Endothelial cell of umbilical vein (primary cell): ENCODE results near the gene IMPG2. TPM values are rescaled to one million over a fixed set of nuclear protein-coding genes. Genes with fewer than 3 reads are reported as not detected.

Source experiments
- BruUV-seq: library from RNA; stranded (reverse); fragments of 400-500 nt; replicated peaks from 2 replicates; lab custom pipeline; 2021; lab: Mats Ljungman, UMichigan
- CTCF ChIA-PET: fragments of 300-600, 350-600 bp; sonication (Branson Sonifier 250); formaldehyde crosslinking; loops from one replicate; lab custom pipeline; 2021; ENCODE audit warnings: antibody characterized with exemption, inconsistent platforms; lab: Charles Lee
- POLR2A ChIA-PET: fragments of 300-600, 350-600 bp; sonication (Branson Sonifier 250); formaldehyde crosslinking; loops from one replicate; lab custom pipeline; 2021; ENCODE audit warnings: antibody characterized with exemption, inconsistent platforms; lab: Charles Lee
- DNase-seq: peaks from one replicate; pipeline ENCODE4 v3.0.0-alpha.2; 2011; ENCODE audit warnings: low read depth, low spot score
- FAIRE-seq: peaks from 2 replicates; lab custom pipeline; 2011; peaks lifted over from hg19 to GRCh38; lab: Jason Lieb, UNC
- H2AFZ ChIP-seq: 2 replicates; pipeline ENCODE4 v1.6.0; 2012; ENCODE audit warnings: low read depth, low read length, control low read depth, inconsistent platforms
- H3K27ac ChIP-seq: 2 replicates; pipeline ENCODE4 v1.5.1; 2011; ENCODE audit warnings: low read depth, mild to moderate bottlenecking, control low read depth, low read length, moderate library complexity; ENCODE audit not compliant: insufficient read depth
- H3K27me3 ChIP-seq, 2 experiments: 2 replicates each; pipeline versions ENCODE4 v1.6.0 to v1.6.1; 2011; ENCODE audit warnings: low read length in 2 of 2, mixed read lengths in 1 of 2; ENCODE audit not compliant: control insufficient read depth in 2 of 2, insufficient read depth in 2 of 2
- H3K36me3 ChIP-seq, 2 experiments: 2 replicates in 1 of 2; 3 replicates in 1 of 2; pipeline ENCODE4 v1.5.1; 2011; ENCODE audit warnings: low read length in 2 of 2, mild to moderate bottlenecking in 1 of 2, moderate library complexity in 1 of 2; ENCODE audit not compliant: control insufficient read depth in 2 of 2, insufficient read depth in 2 of 2; ENCODE audit errors: extremely low read depth in 1 of 2
- H3K4me1 ChIP-seq: 3 replicates; pipeline ENCODE4 v1.5.1; 2011; ENCODE audit warnings: mild to moderate bottlenecking, low read length; ENCODE audit not compliant: control insufficient read depth, insufficient read depth; ENCODE audit errors: extremely low read depth
- H3K4me2 ChIP-seq: 2 replicates; pipeline ENCODE4 v1.6.1; 2011; ENCODE audit warnings: low read length, control low read depth, mixed read lengths; ENCODE audit not compliant: insufficient read depth
- H3K4me3 ChIP-seq, 3 experiments: fragments of 200-600 bp in 1 of 3; sonication (generic), shearing (Covaris generic) in 1 of 3; replicated peaks in 1 of 3; 2 replicates each; pipeline ENCODE4 v1.5.1; 2011 to 2016; ENCODE audit warnings: control low read depth in 3 of 3, low read length in 3 of 3, mild to moderate bottlenecking in 2 of 3, inconsistent platforms in 1 of 3, low read depth in 1 of 3, moderate library complexity in 1 of 3; ENCODE audit not compliant: insufficient read depth in 1 of 3
- H3K79me2 ChIP-seq: 2 replicates; pipeline ENCODE4 v1.6.0; 2012; ENCODE audit warnings: low read length, inconsistent platforms; ENCODE audit not compliant: control insufficient read depth, insufficient read depth
- H3K9ac ChIP-seq: replicated peaks from 2 replicates; pipeline ENCODE3; 2011; ENCODE audit warnings: low read length, control low read depth; ENCODE audit not compliant: insufficient read depth; ENCODE audit errors: extremely low read depth
- H3K9me1 ChIP-seq: replicated peaks from 3 replicates; pipeline ENCODE4 v1.6.0; 2011; ENCODE audit warnings: mild to moderate bottlenecking, low read length; ENCODE audit not compliant: control insufficient read depth, insufficient read depth; ENCODE audit errors: extremely low read depth
- H3K9me3 ChIP-seq: replicated peaks from 2 replicates; pipeline ENCODE4 v1.5.1; 2012; ENCODE audit warnings: low read length, inconsistent platforms; ENCODE audit not compliant: control insufficient read depth, insufficient read depth
- H4K20me1 ChIP-seq: replicated peaks from 2 replicates; pipeline ENCODE3; 2011; ENCODE audit warnings: mild to moderate bottlenecking, low read length; ENCODE audit not compliant: control insufficient read depth, insufficient read depth; ENCODE audit errors: extremely low read depth
- CTCF ChIP-seq, 2 donors: IDR thresholded peaks; 1 replicate in 1 of 2; 2 replicates in 1 of 2; pipeline ENCODE4 v1.5.1; 2011; ENCODE audit warnings: low read length in 2 of 2, mild to moderate bottlenecking in 2 of 2, moderate library complexity in 2 of 2, control low read depth in 1 of 2, inconsistent platforms in 1 of 2, low read depth in 1 of 2; ENCODE audit not compliant: insufficient read depth in 1 of 2; ENCODE audit errors: extremely low read depth in 1 of 2
- EZH2 ChIP-seq: IDR thresholded peaks from 2 replicates; pipeline ENCODE4 v1.6.1; 2012; ENCODE audit warnings: borderline replicate concordance, low read depth, mild to moderate bottlenecking, moderate library complexity, low read length, inconsistent platforms; ENCODE audit not compliant: severe bottlenecking
- FOS ChIP-seq: IDR thresholded peaks from 2 replicates; pipeline ENCODE4 v1.6.1; 2011; ENCODE audit warnings: mild to moderate bottlenecking, low read length, moderate library complexity, borderline replicate concordance; ENCODE audit not compliant: insufficient read depth
- GATA2 ChIP-seq: IDR thresholded peaks from 2 replicates; pipeline ENCODE4 v1.7.0; 2011; ENCODE audit warnings: low read depth, mild to moderate bottlenecking, moderate library complexity, mixed read lengths, low read length; ENCODE audit not compliant: insufficient read length, insufficient read depth
- JUN ChIP-seq: IDR thresholded peaks from 2 replicates; pipeline ENCODE4 v1.6.1; 2011; ENCODE audit warnings: borderline replicate concordance, low read depth; ENCODE audit not compliant: insufficient read length, insufficient read depth
- MAX ChIP-seq: IDR thresholded peaks from 2 replicates; pipeline ENCODE4 v1.6.1; 2011; ENCODE audit not compliant: insufficient read depth, insufficient read length
- MYC ChIP-seq: IDR thresholded peaks from one replicate; pipeline ENCODE4 v1.6.1; 2011; ENCODE audit warnings: mild to moderate bottlenecking, low read depth, low read length
- POLR2A ChIP-seq: IDR thresholded peaks from 2 replicates; pipeline ENCODE4 v1.6.1; 2012; ENCODE audit warnings: low read depth, mild to moderate bottlenecking, control low read depth, low read length
- POLR2AphosphoS5 ChIP-seq: IDR thresholded peaks from 2 replicates; pipeline ENCODE4 v1.6.1; 2012; ENCODE audit warnings: low read depth, mild to moderate bottlenecking, control low read depth, low read length, moderate library complexity; ENCODE audit not compliant: insufficient read depth
- dilution Hi-C: fragments of 300-500 bp; cut with MboI; formaldehyde crosslinking; loops from one replicate; pipeline ENCODE4 v1.15.0; 2019; ENCODE audit warnings: low sequenced_read_pairs; ENCODE audit not compliant: extremely low pct_ligation_motif_present
- intact Hi-C: fragments of 100-400 bp; cut with micrococcal nuclease; formaldehyde crosslinking; loops from one replicate; pipeline ENCODE4 v1.10.0; 2022
- polyA plus RNA-seq, 4 experiments: library from polyadenylated mRNA; depleted of rRNA in 3 of 4; stranded (reverse) in 3 of 4; unstranded in 1 of 4; fragments of >200 nt; gene quantifications; 2 replicates each; pipeline versions ENCODE4 v1.2.1 to v1.2.3, GENCODE V29; 2011 to 2012; ENCODE audit warnings: missing spikeins in 1 of 4
- total RNA-seq: library from RNA; stranded (reverse); gene quantifications from 2 replicates; pipeline ENCODE4 v1.2.3, GENCODE V29; 2021

The IMPG2 gene
- total and polyA plus RNA-seq, 2 donors (not counting 3 experiments of a cell fraction or from before 2014, with no cell fraction given), result 0.39 to 0.71 TPM

- DNase-seq (no peak), FAIRE-seq (no peak)
- Histone ChIP-seq H3K27me3 (no peaks in the 10 kb centered on the region), H3K79me2 (no peaks in the 10 kb centered on the region), H3K4me2 (no peak overlapping the region), H3K9me3 (no peaks in the 10 kb centered on the region), H2AFZ (no peak overlapping the region), H3K36me3 (no peaks in the 10 kb centered on the region), H3K4me3 (no peak overlapping the region), H3K27ac (no peak overlapping the region), H3K9me1 (no peaks in the 10 kb centered on the region), H3K4me1 (no peaks in the 10 kb centered on the region), H4K20me1 (no peaks in the 10 kb centered on the region), H3K9ac (no peak overlapping the region)
- POLR2A ChIA-PET, result no interaction called here
- dilution Hi-C loops (no loop called here), intact Hi-C loops (no loop called here)
- BruUV-seq, result no TSS peak
- TF ChIP-seq CTCF (IDR thresholded peaks at IDR 0.05; ENCODE audit: extremely low read depth in 1 of 2, insufficient read depth in 1 of 2, low read depth in 1 of 2, low read length in 2 of 2) (no peak), POLR2A (no peak), GATA2 (no peak)
- CTCF ChIA-PET, result interaction anchor here (1.2 to 1.5 kb wide), 2 partner anchors 15 to 16 kb away, joined by 3 read pairs; no protein-coding TSS in a partner anchor
Observed at GRCh38 chr3:101224739-101225138, 95.6 kb downstream of the IMPG2 start.

GRCh38 chr3:101223016-101223415, 97.4 kb downstream of the IMPG2 start:
- ChIA-PET CTCF (no interaction called here), POLR2A (no interaction called here)
- no peak for DNase-seq
- intact Hi-C loops, result no loop called here
- Histone ChIP-seq H3K9me3 (no peaks in the 10 kb centered on the region), H3K27me3 (no peaks in the 10 kb centered on the region), H3K4me2 (no peak overlapping the region), H3K9me1 (no peaks in the 10 kb centered on the region), H3K79me2 (no peaks in the 10 kb centered on the region), H3K4me3 (no peak overlapping the region), H3K4me1 (no peaks in the 10 kb centered on the region), H4K20me1 (no peaks in the 10 kb centered on the region), H3K36me3 (no peaks in the 10 kb centered on the region), H3K27ac (no peak overlapping the region), H2AFZ (no peak overlapping the region), H3K9ac (no peak overlapping the region)
- BruUV-seq, result no TSS peak
- dilution Hi-C loops, result no loop called here
- TF ChIP-seq GATA2, result no peak
- TF ChIP-seq CTCF (IDR thresholded peaks at IDR 0.05; ENCODE audit: extremely low read depth in 1 of 2, insufficient read depth in 1 of 2, low read depth in 1 of 2, low read length in 2 of 2), result no peak
- TF ChIP-seq JUN, result no peak
- TF ChIP-seq POLR2AphosphoS5, result no peak
- TF ChIP-seq EZH2, result no peak
- no peak for TF ChIP-seq MAX
- no peak for TF ChIP-seq FOS
- TF ChIP-seq POLR2A, result no peak
- no peak for TF ChIP-seq MYC
- no peak for FAIRE-seq
